ENCODE data around the gene TSPOAP1.

TSPOAP1 gene

GRCh38 chr17:58270476-58271215 is 57.9 kb downstream of the TSPOAP1 start:
- Histone ChIP-seq H3K27ac (ENCODE audit: low read depth, low read length) (no peak overlapping the region), H3K4me1 (ENCODE audit: control insufficient read depth, low read length) (no peaks in the 10 kb centered on the region), H3K79me2 (ENCODE audit: control insufficient read depth, low read length) (no peaks in the 10 kb centered on the region), H4K20me1 (ENCODE audit: control insufficient read depth, insufficient read depth, low read depth, low read length) (no peaks in the 10 kb centered on the region), H3K9me3 (ENCODE audit: control insufficient read depth, insufficient read depth, low read length) (no peaks in the 10 kb centered on the region), H3K4me3 (ENCODE audit: low read length) (no peak overlapping the region), H3K4me2 (ENCODE audit: low read length) (no peak overlapping the region), H3K36me3 (ENCODE audit: control insufficient read depth, low read length) (no peaks in the 10 kb centered on the region), H3F3A (ENCODE audit: control insufficient read depth, insufficient read depth) (no peaks in the 10 kb centered on the region), H3K9me2 (replicated peaks; ENCODE audit: control insufficient read depth, low read length) (no peaks in the 10 kb centered on the region), H3K27me3 (ENCODE audit: control insufficient read depth, low read length) (peaks cover 15% of the 10 kb centered on the region)
- no peak for TF ChIP-seq EZH2phosphoT487 (IDR thresholded peaks at IDR 0.05; ENCODE audit: borderline replicate concordance, low read length)
- peak; percentile 56 for TF ChIP-seq CTCF (IDR thresholded peaks at IDR 0.05; ENCODE audit: low read depth, low read length, poor library complexity, severe bottlenecking)

GRCh38 chr17:58269557-58270291 is 58.9 kb downstream of the TSPOAP1 start:
- Histone ChIP-seq H3K27me3 (ENCODE audit: control insufficient read depth, low read length) (peaks cover 16% of the 10 kb centered on the region), H3K36me3 (ENCODE audit: control insufficient read depth, low read length) (no peaks in the 10 kb centered on the region), H3K27ac (ENCODE audit: low read depth, low read length) (no peak overlapping the region), H3K4me2 (ENCODE audit: low read length) (no peak overlapping the region), H3K4me1 (ENCODE audit: control insufficient read depth, low read length) (no peaks in the 10 kb centered on the region), H4K20me1 (ENCODE audit: control insufficient read depth, insufficient read depth, low read depth, low read length) (no peaks in the 10 kb centered on the region), H3K4me3 (ENCODE audit: low read length) (no peak overlapping the region), H3K9me3 (ENCODE audit: control insufficient read depth, insufficient read depth, low read length) (no peaks in the 10 kb centered on the region), H3K79me2 (ENCODE audit: control insufficient read depth, low read length) (no peaks in the 10 kb centered on the region), H3K9me2 (replicated peaks; ENCODE audit: control insufficient read depth, low read length) (no peaks in the 10 kb centered on the region), H3F3A (ENCODE audit: control insufficient read depth, insufficient read depth) (no peaks in the 10 kb centered on the region)
- TF ChIP-seq CTCF (IDR thresholded peaks at IDR 0.05; ENCODE audit: low read depth, low read length, poor library complexity, severe bottlenecking) (no peak), EZH2phosphoT487 (IDR thresholded peaks at IDR 0.05; ENCODE audit: borderline replicate concordance, low read length) (no peak)

DNA sequence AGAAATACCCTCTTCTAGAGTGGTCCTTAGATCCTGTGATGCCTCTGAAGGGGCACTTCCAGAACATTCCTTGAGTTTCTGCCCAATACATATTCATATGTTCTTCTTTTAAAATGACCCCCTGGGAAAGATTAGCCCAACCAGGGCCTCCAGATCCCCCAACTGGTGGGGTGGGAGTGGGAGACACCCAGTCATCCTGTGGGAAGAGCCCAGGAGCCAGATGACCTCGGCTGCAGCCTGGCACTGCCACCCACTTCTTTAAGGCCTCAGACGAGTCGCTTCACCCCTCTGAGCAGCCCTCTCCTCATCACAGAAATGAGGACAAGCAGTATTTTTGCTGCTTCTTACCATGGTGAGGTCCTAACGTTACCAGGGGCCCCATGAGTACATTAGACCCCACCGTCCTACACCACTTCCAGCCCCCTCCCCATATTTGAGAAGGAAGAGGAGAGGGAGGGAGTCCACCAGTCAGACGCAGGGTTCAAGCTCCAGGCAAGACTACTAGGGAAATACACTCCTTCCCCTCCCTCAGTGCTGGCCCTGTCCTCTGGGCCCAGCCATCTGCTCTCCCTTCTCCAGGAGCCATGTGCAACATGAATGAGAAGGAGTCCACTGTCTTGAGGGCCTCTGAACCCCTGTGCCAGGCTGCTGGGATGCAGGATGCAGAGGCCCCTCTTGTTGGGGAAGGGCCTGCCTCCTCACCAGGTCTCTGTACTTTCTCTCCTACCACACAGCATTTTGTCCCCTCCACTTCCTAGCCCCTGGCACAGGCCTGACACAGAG is 59.6 kb downstream of the TSPOAP1 start:
- H3K4me2 ChIP-seq (ENCODE audit: low read length), result no peak overlapping the region
- H4K20me1 ChIP-seq (ENCODE audit: control insufficient read depth, insufficient read depth, low read depth, low read length), result no peaks in the 10 kb centered on the region
- TF ChIP-seq CTCF (IDR thresholded peaks at IDR 0.05; ENCODE audit: low read depth, low read length, poor library complexity, severe bottlenecking) (no peak), EZH2phosphoT487 (IDR thresholded peaks at IDR 0.05; ENCODE audit: borderline replicate concordance, low read length) (no peak)
- H3K79me2 ChIP-seq (ENCODE audit: control insufficient read depth, low read length), result no peaks in the 10 kb centered on the region
- H3K9me3 ChIP-seq (ENCODE audit: control insufficient read depth, insufficient read depth, low read length), result no peaks in the 10 kb centered on the region
- no peaks in the 10 kb centered on the region for H3K4me1 ChIP-seq (ENCODE audit: control insufficient read depth, low read length)
- H3F3A ChIP-seq (ENCODE audit: control insufficient read depth, insufficient read depth), result no peaks in the 10 kb centered on the region
- H3K27ac ChIP-seq (ENCODE audit: low read depth, low read length), result no peak overlapping the region
- H3K27me3 ChIP-seq (ENCODE audit: control insufficient read depth, low read length), result peaks cover 23% of the 10 kb centered on the region
- no peak overlapping the region for H3K4me3 ChIP-seq (ENCODE audit: low read length)
- H3K36me3 ChIP-seq (ENCODE audit: control insufficient read depth, low read length), result no peaks in the 10 kb centered on the region
- H3K9me2 ChIP-seq (replicated peaks; ENCODE audit: control insufficient read depth, low read length), result no peaks in the 10 kb centered on the region
